GM18502 (cell line): ENCODE data around the gene NEK7.

ENCODE experiments used
- ATAC-seq: cut with Tn5 transposase; IDR thresholded peaks from one replicate; pipeline ENCODE4 v1.9.1; 2021; ENCODE audit warnings: mild to moderate bottlenecking; ENCODE audit not compliant: unreplicated experiment, poor library complexity

NEK7 gene

DNA sequence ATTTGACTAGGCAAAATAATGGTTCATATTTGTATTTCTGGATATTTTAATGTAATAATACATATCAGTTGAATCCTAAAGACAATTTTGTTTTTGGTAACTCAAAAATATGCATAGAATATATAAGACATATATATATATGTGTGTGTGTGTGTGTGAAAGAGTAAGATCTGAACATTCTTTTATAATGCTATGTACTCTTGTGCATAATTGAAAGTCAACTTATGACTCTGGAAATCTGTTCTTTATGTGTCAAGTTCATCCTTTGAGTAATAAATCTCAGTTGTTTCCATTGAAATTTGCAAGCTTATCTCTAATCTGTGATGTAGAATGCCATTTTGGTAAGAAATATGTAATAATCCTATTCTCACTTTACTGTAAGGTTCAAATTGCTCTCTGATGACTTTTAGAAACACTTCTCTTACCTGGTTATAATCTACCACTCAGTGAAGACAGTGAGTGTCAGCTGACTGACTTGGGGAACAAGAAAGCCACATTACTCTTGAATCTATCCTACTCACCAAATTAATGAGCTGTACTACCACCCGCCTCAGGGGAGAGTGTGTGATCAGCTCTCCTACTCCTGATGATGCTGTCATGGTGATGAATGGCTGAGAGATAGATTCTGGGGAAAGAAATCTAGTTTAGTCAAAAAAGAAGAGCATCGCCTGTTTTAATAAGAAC, 15.0 kb upstream of the NEK7 start:
- no peak for ATAC-seq

DNA sequence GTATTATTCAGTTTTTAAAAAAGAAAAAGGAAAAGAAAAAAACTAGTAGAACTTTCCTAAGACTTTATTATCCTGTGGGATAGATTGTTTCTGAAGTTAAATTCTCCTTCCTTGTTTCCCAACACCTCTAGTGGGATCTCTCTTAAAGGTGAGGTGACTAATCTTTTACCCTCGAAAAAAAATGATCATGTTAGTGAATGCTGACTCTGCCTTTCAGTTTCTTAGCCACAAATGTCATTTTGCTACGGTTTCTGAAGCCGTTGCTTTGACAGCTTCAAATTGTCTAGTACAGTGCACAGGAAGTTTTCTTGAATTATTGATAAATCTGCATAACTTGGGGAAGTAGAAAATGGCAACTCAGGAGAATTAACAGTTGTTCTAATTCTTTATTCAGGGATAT, 13.0 kb upstream of the NEK7 start:
- no peak for ATAC-seq

DNA sequence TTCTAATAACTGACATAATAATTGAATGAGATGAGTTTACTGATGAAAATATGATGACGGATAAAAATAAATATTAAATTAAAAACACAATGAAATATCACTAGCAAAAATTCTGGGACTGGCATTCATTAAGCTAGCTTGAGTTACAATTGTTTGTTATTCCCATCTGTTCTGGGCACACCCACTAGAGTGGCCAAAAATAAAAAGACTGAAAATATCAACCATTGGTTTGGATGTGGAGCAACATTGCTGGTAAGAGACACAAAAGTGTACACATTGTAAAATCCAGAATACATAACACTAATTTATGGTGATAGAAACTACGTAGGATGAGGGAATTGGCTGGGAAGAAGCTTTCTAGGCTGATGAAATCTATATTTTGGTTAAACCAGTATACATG, 9.6 kb upstream of the NEK7 start:
- no peak for ATAC-seq

GRCh38 chr1:198150369-198150768, 6.4 kb upstream of the NEK7 start:
- ATAC-seq, result no peak

- no peak for ATAC-seq
These were observed 5.1 kb upstream of the NEK7 start for GRCh38 chr1:198151688-198152087.

DNA sequence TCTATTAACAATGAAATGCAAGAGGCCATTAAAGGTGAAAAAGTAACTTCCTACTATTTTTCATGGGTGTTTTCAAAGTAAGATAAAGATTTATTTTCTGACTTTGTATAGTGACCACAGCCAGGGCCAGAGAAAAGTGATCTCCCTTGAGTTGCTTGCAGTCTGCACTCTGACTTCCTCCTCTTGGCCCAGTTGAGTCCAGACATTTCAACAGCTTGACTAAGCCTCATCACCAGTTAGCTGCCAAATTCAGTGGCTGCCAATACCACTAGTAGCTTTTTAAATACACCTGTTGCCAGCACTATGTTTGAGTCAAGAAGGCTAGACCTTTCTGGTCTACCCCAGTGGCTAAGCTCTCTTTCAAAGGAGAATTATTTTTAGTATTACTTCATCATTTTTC, 3.7 kb upstream of the NEK7 start:
- ATAC-seq, result no peak

DNA sequence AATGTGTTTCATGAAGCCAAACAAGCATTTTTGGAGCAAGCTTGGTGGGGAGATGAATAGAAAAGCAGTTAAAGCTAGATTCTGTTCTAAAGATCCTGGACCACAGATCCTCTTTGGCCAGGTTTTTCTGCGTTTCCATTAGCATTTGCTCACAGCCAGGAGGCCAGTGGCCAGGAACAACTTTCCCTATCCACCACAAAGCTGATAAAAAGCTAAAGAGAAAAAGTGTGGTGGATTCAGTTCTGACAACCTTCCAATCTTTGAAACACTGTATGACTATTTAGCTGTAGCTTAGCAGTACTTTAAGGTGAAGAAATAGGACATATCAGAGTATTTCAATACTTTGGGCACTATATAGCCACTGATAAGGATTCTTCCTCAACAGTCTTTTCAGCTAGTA, 3.0 kb upstream of the NEK7 start:
- no peak for ATAC-seq

DNA sequence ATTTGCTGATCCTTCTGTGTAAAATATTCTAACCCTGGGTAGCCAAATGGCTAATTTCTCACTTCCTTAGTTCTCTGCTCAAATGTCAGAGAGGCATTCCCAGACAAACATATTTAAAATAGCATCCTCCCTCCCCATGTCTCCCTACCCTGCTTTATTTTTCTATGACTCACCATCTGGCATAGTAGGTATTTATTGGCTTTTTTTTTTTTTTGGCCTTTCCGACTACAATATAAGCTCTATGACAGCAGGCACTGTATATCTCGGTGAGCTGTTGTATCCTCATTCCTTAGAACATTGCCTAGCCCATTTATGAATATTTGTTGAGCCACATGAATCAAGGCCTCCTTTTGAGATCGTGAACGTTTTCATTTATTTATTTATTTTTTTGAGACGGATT, 1.5 kb upstream of the NEK7 start:
- no peak for ATAC-seq

GRCh38 chr1:198156111-198156744, 570 bp upstream of the NEK7 start:
- ATAC-seq, result peak; percentile 29

- peak; percentile 50 for ATAC-seq
These were observed 546 bp downstream of the NEK7 start for GRCh38 chr1:198157241-198157846.

DNA sequence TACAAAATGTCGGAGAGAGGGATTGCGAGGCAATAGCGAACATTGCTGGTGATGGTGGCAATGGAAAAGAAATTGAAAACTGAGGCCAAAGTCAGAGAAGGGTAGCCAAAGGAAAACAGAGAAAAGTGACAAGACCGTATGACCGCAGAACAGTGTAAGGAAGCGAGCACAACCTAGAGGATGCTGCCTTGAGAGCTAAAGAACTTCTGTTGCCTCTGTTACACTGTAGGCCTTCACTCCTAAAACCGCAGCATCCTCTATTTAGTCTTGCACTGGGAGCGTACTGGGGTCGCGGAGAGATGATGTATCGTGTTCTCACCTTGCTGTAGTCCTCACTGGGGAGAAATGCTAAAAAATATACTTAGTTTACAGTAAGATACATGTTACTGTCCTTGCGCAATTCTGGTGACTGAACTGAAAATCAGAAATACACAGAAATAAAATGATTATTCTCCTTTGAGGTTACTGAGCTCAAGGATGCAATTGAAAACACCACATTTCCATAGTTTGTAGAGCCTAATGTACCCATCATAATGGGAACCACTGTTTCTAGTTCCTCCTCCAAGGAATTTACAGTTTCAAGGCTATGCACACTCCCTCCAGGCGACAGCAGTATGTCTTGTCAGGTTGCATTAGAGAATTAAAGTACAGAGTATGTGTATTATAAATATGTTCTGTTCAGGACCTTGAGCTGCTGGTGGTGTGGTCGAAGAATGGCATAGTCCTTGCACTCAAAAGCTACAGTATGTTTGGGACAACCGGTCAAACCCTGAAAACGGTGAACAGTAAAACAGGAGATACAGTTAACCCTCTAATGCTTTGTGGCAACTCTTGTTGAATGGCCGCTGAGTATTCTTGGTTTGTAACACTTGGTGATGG, 1.3 kb downstream of the NEK7 start:
- ATAC-seq, result no peak

DNA sequence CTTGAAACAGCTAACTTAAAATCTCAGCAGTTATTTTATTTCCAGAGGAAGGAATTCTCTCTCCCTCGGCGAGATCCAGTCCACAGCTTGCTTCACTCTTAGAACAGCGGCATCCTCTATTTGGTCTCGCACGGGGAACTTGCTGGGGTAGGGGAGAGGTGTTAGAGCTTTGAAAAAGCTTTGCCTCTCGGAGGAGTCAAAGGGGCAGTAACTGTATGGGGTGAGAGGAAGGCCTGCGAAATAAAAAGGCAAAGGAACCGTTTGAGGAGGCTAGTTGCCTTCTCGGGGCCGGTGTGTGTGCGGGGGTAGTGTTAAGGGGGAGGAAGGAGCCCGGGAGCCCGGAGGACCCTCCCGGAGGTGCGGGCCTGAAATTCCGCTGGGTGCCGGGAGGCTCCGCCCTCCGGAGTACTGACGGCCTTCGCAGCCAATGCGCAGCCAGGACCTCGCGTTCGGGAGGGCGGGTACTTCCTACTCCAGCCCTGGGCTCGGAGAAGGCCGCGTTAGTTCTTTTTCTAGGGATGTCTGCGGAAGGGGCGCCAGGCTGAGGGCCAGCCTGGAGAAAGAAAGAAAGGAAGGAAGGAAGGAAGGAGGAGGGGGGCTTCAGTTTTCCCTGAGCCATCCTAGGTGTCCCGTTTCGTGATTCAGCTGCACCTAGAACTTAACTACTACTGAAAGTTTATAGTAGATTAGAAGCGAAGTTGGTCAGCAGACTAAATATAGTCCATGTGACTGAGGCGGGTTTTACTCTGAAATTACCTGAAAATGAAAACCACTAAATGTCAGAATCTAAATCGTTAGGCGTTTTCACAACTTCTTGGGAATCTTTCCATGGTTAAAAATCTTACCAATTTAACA, 2.2 kb downstream of the NEK7 start:
- peak; percentile 68 for ATAC-seq

GRCh38 chr1:198160222-198160621, 3.4 kb downstream of the NEK7 start:
- ATAC-seq, result no peak

- no peak for ATAC-seq
These were observed 4.3 kb downstream of the NEK7 start for GRCh38 chr1:198160946-198161614.

DNA sequence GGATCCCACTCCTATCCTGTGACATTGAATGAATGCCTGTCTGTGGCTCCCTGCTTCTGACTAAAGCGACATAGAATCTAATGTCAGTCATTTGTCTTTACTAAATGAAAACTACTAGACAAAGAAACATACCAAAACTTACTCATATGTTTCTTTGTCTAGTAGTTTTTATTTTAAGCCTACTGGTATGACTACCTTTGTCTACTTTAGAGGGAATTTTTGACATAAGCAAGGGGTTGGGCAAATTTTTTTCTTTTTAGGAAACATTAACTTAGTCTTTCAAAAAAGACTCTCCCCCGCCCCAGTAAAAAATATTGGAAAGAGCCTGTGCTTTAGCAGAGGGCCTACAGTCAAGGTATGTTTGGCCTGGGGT, 4.9 kb downstream of the NEK7 start:
- ATAC-seq, result no peak

DNA sequence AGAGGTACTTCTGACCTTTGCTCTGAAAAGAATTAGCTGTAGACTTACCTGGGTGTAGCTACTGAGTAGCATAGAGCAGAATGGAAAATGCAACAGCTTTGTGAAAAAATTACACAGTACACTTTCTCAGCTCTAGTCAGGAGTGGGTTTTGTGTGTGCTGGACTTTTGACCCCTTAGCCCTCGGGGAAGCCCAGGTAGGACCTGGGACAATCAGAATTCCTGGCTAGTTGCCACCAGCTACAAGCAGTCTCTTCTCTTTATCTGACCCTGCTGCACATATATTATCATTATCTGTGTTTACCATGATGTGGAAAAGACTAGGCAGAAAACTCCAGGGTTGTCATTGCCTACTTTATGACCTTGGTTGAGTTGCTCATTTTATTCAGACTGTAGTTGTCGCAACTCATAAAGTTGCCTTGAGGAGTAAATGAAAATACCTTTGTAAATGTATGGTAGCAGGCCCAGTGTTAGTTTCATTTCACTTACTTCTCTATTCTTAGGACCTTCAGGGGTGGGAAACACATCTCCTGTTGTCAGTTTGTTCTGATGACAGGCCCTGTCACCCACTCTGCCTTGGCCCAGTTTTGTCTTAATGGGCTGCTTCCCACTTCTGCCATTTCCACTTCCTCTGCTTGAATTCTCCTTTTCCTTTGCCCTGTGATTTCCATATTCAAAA, 5.4 kb downstream of the NEK7 start:
- peak; percentile 26 for ATAC-seq

DNA sequence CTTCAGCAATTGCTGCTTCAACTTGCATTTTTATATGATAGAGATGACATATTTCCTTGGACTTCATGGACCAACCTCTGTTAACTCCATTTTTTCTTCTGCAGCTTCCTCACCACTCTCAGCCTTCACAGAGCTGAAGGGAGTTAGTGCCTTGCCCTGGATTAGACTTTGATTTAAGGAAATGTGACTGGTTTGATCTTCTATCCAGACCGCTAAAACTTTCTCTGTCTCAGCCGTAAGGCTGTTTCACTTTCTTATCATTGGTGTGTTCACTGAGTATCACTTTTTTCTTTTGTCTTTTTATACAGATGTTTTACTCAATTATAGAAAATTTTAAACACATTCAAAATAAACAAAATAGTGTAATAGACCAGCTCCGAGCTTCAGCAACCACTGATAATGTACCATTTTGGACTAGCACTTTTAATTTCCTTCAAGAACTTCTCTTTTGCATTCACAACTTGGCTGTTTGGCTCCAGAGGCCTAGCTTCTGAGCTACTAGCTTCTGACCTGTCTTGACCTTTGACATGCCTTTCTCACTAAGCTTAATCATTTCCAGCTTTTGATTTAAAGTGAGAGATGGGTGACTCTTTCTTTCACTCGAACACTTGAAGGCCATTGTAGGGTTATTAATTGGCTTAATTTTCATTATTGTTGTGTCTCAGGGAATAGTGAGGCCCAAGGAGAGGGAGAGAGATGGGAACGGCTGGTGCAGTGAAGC, 9.3 kb downstream of the NEK7 start:
- peak; percentile 27 for ATAC-seq

DNA sequence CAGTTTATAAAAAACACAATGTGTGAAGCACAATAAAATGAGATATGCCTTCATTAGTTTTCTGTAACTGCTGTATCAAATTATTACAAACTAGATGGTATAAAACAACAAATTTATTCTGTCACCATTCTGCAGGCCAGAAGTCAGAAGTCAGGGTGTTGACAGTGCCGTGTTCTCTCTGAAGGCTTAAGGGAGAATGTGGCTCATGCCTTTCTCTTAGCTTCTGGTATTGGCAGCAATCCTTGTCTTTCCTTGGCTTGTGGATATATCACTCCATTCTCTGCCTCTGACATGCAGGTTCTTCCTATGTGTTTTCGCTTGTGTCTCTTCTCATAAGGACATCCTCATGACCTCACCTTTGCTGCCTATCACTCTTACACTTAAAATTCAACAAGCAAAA, 10.1 kb downstream of the NEK7 start:
- ATAC-seq, result no peak
